Measurements from ENCODE around the gene POU6F2.
"Not testable (repeated sequence)": the region's sequence is repeated elsewhere in the genome, so short reads cannot be mapped to it uniquely, and the experiment has no call there.

POU6F2 gene

GRCh38 chr7:39355664-39356063 lies 378.0 kb downstream of the POU6F2 start:
- DNase-seq (ENCODE audit: low read depth), result no peak

- DNase-seq (ENCODE audit: low read depth), result no peak
Observed at GRCh38 chr7:39356172-39356925, 378.6 kb downstream of the POU6F2 start.

- DNase-seq (ENCODE audit: low read depth), result no peak
Observed at GRCh38 chr7:39357648-39358047, 379.9 kb downstream of the POU6F2 start.

GRCh38 chr7:39360038-39360437 lies 382.3 kb downstream of the POU6F2 start:
- no peak for DNase-seq (ENCODE audit: low read depth)

- no peak for DNase-seq (ENCODE audit: low read depth)
Observed at GRCh38 chr7:39360766-39361165, 383.1 kb downstream of the POU6F2 start.

GRCh38 chr7:39365751-39366295 lies 388.1 kb downstream of the POU6F2 start:
- no peak for DNase-seq (ENCODE audit: low read depth)

GRCh38 chr7:39367451-39367850 lies 389.7 kb downstream of the POU6F2 start:
- no peak for DNase-seq (ENCODE audit: low read depth)

GRCh38 chr7:39367943-39368342 lies 390.2 kb downstream of the POU6F2 start:
- DNase-seq (ENCODE audit: low read depth), result no peak

GRCh38 chr7:39372383-39372782 lies 394.7 kb downstream of the POU6F2 start:
- DNase-seq (ENCODE audit: low read depth), result no peak

- DNase-seq (ENCODE audit: low read depth), result no peak
Observed at GRCh38 chr7:39374436-39375040, 396.8 kb downstream of the POU6F2 start.

GRCh38 chr7:39375047-39375873 lies 397.6 kb downstream of the POU6F2 start:
- no peak for DNase-seq (ENCODE audit: low read depth)

GRCh38 chr7:39375874-39376190 lies 398.1 kb downstream of the POU6F2 start:
- DNase-seq (ENCODE audit: low read depth), result no peak

GRCh38 chr7:39376881-39377280 lies 399.2 kb downstream of the POU6F2 start:
- DNase-seq (ENCODE audit: low read depth), result not testable (repeated sequence)

GRCh38 chr7:39379416-39379815 lies 401.7 kb downstream of the POU6F2 start:
- no peak for DNase-seq (ENCODE audit: low read depth)

- no peak for DNase-seq (ENCODE audit: low read depth)
Observed at GRCh38 chr7:39383136-39383535, 405.4 kb downstream of the POU6F2 start.

- DNase-seq (ENCODE audit: low read depth), result no peak
Observed at GRCh38 chr7:39384386-39384785, 406.7 kb downstream of the POU6F2 start.

- DNase-seq (ENCODE audit: low read depth), result no peak
Observed at GRCh38 chr7:39386718-39387117, 409.0 kb downstream of the POU6F2 start.

GRCh38 chr7:39392151-39392550 lies 414.4 kb downstream of the POU6F2 start:
- DNase-seq (ENCODE audit: low read depth), result no peak

GRCh38 chr7:39394105-39394680 lies 416.5 kb downstream of the POU6F2 start:
- DNase-seq (ENCODE audit: low read depth), result no peak

- no peak for DNase-seq (ENCODE audit: low read depth)
Observed at GRCh38 chr7:39399458-39399857, 421.7 kb downstream of the POU6F2 start.

GRCh38 chr7:39399986-39400385 lies 422.3 kb downstream of the POU6F2 start:
- no peak for DNase-seq (ENCODE audit: low read depth)

GRCh38 chr7:39400836-39401235 lies 423.1 kb downstream of the POU6F2 start:
- no peak for DNase-seq (ENCODE audit: low read depth)

All from GM04503 (cell line).